ENCODE data around the gene PRM3. TPM values are rescaled to one million over a fixed set of nuclear protein-coding genes. Genes with fewer than 3 reads are reported as not detected.

PRM3 gene
- total RNA-seq, 6 experiments from 2014 or later: not detected

DNA sequence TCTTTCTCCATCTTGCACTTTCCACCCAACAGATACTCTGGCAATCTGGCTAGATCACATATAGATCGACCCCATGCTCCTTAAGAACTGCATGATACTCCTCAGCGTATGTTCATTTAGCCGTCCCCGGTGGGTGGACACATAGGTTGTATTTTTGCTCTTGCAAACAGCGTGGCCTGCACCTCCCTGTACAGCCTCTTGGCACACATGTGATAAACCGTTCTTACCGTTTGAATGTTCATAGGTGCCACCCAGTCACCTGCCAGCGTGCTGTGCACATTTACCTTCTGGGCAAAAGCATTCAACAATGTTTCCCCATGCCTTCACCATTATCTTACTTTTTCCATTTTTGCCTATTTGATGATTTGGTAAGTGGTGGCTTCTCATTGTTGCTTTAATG, 10.5 kb downstream of the PRM3 start:
- TF ChIP-seq, protein P1, sequence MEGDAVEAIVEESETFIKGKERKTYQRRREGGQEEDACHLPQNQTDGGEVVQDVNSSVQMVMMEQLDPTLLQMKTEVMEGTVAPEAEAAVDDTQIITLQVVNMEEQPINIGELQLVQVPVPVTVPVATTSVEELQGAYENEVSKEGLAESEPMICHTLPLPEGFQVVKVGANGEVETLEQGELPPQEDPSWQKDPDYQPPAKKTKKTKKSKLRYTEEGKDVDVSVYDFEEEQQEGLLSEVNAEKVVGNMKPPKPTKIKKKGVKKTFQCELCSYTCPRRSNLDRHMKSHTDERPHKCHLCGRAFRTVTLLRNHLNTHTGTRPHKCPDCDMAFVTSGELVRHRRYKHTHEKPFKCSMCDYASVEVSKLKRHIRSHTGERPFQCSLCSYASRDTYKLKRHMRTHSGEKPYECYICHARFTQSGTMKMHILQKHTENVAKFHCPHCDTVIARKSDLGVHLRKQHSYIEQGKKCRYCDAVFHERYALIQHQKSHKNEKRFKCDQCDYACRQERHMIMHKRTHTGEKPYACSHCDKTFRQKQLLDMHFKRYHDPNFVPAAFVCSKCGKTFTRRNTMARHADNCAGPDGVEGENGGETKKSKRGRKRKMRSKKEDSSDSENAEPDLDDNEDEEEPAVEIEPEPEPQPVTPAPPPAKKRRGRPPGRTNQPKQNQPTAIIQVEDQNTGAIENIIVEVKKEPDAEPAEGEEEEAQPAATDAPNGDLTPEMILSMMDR (IDR thresholded peaks at IDR 0.05): no peak
- Mint-ChIP-seq H3K9me3 (no peaks in the 10 kb centered on the region), H3K27me3 (ENCODE audit: insufficient read depth) (peaks cover 13% of the 10 kb centered on the region), H3K36me3 (ENCODE audit: low read depth) (no peaks in the 10 kb centered on the region), H3K27ac (no peak overlapping the region), H3K4me1 (ENCODE audit: low read depth) (peaks cover 14% of the 10 kb centered on the region), H3K4me3 (no peak overlapping the region)
- no peak for DNase-seq

DNA sequence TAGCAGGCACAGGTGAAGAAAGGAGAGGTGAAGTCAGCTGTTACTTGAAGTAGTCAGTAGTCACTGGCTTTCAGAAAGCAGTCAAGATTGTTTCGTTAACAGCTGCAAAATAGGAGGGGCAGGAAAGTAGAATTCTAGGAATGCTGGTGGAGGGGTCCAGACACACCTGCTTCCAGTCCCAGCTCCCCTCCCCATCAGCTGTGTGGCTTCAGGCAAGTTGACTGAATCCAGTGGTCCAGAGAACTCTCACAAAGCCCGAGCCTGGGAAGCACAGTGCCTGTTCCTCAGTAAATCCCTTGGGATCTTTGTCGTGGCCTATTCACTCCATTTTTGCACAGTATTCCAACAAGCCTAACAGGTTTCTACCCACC, 12.8 kb downstream of the PRM3 start:
- Mint-ChIP-seq H3K27ac (no peak overlapping the region), H3K4me3 (no peak overlapping the region), H3K27me3 (ENCODE audit: insufficient read depth) (peaks cover 8% of the 10 kb centered on the region), H3K4me1 (ENCODE audit: low read depth) (peaks cover 24% of the 10 kb centered on the region), H3K36me3 (ENCODE audit: low read depth) (no peaks in the 10 kb centered on the region), H3K9me3 (no peaks in the 10 kb centered on the region)
- TF ChIP-seq, protein P1 (IDR thresholded peaks at IDR 0.05): no peak
- no peak for DNase-seq

DNA sequence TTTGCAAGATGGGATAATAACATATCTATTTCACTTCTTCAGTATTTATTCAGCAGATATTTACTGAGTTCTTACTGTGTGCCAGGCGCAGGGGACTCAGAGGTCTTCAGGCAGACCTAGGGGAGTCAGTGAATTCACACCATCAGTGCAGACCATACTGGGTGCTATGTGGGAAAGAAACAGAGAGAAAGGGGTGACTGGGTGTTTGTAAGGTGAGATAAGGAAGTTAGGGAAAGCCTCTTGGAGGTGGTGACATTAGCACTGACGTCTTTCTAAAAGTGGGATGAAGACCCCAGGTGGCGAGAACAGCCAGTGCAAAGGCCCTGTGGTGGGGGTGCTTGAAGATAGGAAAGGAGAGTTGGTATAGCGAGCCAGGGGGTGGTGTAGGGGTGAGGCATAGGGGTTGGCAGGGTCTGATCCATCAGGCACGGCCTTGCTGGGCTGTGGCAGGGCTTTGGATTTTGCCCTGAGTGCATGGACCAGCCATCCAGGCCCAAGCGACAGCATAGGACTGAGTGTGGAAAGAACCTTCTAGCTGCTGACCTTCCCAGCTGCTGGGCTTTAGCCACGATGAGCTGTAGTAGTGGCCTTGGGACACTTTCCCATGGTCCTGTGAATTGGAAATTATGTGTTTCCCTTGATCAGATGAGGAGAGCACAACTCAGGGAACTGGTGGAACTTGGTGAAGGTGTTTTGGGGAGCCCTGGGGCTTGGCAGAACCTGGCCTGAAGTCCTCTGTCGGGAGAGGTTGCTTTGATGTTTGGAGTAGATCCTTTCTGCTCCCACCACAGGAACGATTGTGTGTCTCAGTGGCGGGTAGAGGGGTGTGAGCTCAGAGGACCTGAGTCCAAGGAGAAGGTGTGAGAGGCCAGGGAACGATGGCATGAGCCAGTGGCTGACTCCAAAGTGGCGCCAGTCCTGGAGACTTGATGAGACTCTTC, 13.5 kb downstream of the PRM3 start:
- TF ChIP-seq, protein P1 (IDR thresholded peaks at IDR 0.05): no peak
- no peak overlapping the region for H3K27ac Mint-ChIP-seq
- peaks cover 6% of the 10 kb centered on the region for H3K27me3 Mint-ChIP-seq (ENCODE audit: insufficient read depth)
- no peak overlapping the region for H3K4me3 Mint-ChIP-seq
- no peaks in the 10 kb centered on the region for H3K36me3 Mint-ChIP-seq (ENCODE audit: low read depth)
- no peak for DNase-seq
- H3K4me1 Mint-ChIP-seq (ENCODE audit: low read depth): peaks cover 24% of the 10 kb centered on the region
- H3K9me3 Mint-ChIP-seq: no peaks in the 10 kb centered on the region

DNA sequence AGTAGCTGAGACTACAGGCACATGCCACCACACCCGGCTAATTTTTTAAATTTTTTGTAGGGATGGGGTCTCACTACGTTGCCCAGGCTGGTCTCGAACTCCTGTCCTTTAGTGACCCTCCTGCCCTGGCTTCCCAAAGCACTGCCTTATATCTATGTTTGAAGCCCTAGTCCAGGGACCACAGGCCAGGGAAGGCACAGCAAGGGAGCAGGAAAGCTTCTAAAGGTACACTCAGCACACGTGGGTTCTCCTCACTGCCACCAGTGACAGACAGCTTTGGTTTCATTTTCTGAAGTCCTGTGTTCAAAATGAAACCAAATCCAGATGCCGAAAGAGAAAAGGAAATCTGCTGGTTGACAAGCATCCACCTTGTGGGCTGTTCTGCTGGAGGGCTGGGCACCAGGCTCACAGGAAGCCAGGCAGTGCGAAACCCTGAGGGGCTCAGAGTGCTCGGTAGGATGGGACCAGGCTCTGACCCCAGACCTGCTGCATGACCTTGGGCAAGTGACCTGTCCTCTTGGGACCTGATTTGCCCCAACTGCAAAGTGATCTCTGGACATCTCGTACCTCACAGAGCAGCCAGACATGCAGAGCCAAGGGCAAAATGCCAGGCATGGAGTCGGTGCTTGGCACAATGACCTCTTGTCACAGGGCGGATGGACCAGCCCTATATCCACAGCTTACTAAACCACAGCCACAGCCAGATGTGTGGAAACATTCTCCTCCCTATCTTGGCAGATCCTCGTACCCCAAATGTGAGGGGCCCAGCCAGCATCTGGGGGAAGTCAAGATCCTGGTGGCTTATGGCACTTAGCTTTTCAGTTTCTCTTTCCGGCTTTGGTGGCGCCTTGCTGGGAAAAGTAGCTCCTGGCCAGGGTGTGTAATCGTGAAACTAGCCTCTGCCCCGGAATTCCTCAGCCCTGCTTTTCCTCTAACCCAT, 14.6 kb downstream of the PRM3 start:
- Mint-ChIP-seq H3K9me3 (no peaks in the 10 kb centered on the region), H3K27ac (no peak overlapping the region), H3K36me3 (ENCODE audit: low read depth) (no peaks in the 10 kb centered on the region), H3K27me3 (ENCODE audit: insufficient read depth) (peaks cover 6% of the 10 kb centered on the region), H3K4me1 (ENCODE audit: low read depth) (peaks cover 27% of the 10 kb centered on the region), H3K4me3 (peak overlapping the region; percentile 47; the same call in 1 of the 2 replicates)
- no peak for DNase-seq
- TF ChIP-seq, protein P1 (IDR thresholded peaks at IDR 0.05): no peak

DNA sequence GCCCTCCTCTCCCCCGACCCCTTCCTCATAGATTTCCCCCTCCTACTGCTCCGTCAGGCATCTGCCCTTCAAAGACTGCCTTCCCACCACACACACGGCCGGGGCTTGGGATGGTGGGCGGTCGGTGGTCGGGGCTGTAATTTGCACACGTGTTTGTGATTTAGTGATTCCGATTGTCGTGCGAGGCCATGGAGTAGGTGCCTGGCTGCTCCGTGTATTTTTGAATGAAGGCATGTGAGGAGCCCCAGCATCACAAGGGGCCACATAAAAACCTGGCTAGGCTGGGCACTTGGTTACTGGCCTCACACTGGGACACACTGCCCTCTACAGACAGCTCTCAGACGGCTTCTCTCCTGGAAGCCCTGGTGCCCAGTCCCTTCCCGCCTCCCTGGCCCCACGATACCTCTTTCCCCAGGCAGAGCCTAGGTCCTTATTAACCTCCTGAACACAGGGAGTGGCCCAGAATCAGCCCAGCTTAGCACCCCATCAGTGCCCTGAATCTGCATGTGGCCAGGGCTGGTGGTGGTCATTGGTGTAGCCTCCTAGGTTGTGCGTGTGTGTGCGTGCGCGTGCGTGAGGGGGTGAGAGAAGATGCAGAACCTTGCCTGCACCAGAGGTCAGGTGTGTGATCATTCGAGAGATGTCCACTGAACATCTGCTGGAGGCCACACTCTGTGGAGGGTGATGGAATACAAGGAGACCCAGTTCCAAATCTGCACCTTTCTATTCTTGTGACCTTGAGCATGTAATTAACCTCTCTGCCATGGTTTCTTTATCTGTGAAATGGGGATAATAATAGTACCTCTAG, 16.1 kb downstream of the PRM3 start:
- Mint-ChIP-seq H3K27ac (peak overlapping the region; percentile 99), H3K4me3 (peak overlapping the region; percentile 97)

More for the DNA sequence above, 16.1 kb downstream of the PRM3 start:
- no peaks in the 10 kb centered on the region for H3K36me3 Mint-ChIP-seq (ENCODE audit: low read depth)
- TF ChIP-seq, protein P1 (IDR thresholded peaks at IDR 0.05): peak; percentile 83
- DNase-seq: peak; percentile 75
- H3K27me3 Mint-ChIP-seq (ENCODE audit: insufficient read depth): peaks cover under 1% of the 10 kb centered on the region; the same call in 1 of the 2 replicates
- peaks cover 40% of the 10 kb centered on the region for H3K4me1 Mint-ChIP-seq (ENCODE audit: low read depth)
- no peaks in the 10 kb centered on the region for H3K9me3 Mint-ChIP-seq
